Urinary bladder (tissue), 4 donors: ENCODE results near the gene GRK4. TPM values are rescaled to one million over a fixed set of nuclear protein-coding genes. Genes with fewer than 3 reads are reported as not detected.
"Not testable (repeated sequence)": the region's sequence is repeated elsewhere in the genome, so short reads cannot be mapped to it uniquely, and the experiment has no call there.

Source experiments
- DNase-seq: peaks from one replicate; pipeline ENCODE4 v3.0.0-alpha.2; 2015; ENCODE audit errors: extremely low spot score
- H3K27ac ChIP-seq: one replicate; pipeline ENCODE4 v1.5.1; 2013; ENCODE audit warnings: low read depth, mild to moderate bottlenecking, moderate library complexity
- H3K36me3 ChIP-seq: one replicate; pipeline ENCODE4 v1.6.1; 2013; ENCODE audit warnings: mild to moderate bottlenecking, moderate library complexity; ENCODE audit not compliant: insufficient read depth
- H3K4me1 ChIP-seq: one replicate; pipeline ENCODE4 v1.6.1; 2013; ENCODE audit warnings: mild to moderate bottlenecking, moderate library complexity; ENCODE audit not compliant: insufficient read depth
- H3K4me3 ChIP-seq: one replicate; pipeline ENCODE4 v1.5.1; 2013; ENCODE audit warnings: low read depth, low read length
- WGBS: extraction: QIAGEN DNeasy Blood & Tissue Kit; methylation state at CpG from one replicate; pipeline ENCODE4 v1.1.7; 2013; 5-methylcytosine and 5-hydroxymethylcytosine counted together
- polyA plus RNA-seq: library from polyadenylated mRNA; stranded (reverse); fragments of 200-250 nt; gene quantifications from one replicate; pipeline ENCODE4 v1.2.3, GENCODE V29; 2013
- total RNA-seq: library from RNA; depleted of rRNA; stranded (reverse); fragments of >200 nt; gene quantifications from one replicate; pipeline ENCODE4 v1.2.3, GENCODE V29; 2014
- donor health status: healthy with polysubstance abuse.
- donor health status: healthy.

GRK4 gene
- total RNA-seq (9.9 TPM), polyA plus RNA-seq (3.1 TPM)

GRCh38 chr4:2963175-2963965 lies at the start of gene GRK4, which contains the start of gene NOP14:
Gene GRK4, plus strand, starts transcription at chr4:2963571. Its CDS starts 500 bp downstream, at chr4:2964071.
Gene NOP14, minus strand, starts transcription at chr4:2963406. Its CDS starts 87 bp downstream, at chr4:2963319.
- DNase-seq = peak; percentile 92
- Histone ChIP-seq H3K27ac (peak within 1 kb of the TSS; percentile 79), H3K4me3 (peak within 1 kb of the TSS; percentile 89), H3K36me3 (no peaks in the 10 kb centered on the region), H3K4me1 (no peaks in the 10 kb centered on the region)
- under 1% methylated on average over 102 of the region's 105 CpGs for WGBS

- Histone ChIP-seq H3K4me3 (no peak overlapping the region), H3K4me1 (no peaks in the 10 kb centered on the region), H3K27ac (no peak overlapping the region), H3K36me3 (peaks cover 4% of the 10 kb centered on the region)
- WGBS = 86% methylated on average over 16 of the region's 16 CpGs
- no peak for DNase-seq
These were observed 48.9 kb upstream of the GRK4 start for GRCh38 chr4:2914256-2915126.

- Histone ChIP-seq H3K27ac (no peak overlapping the region), H3K36me3 (peaks cover 4% of the 10 kb centered on the region), H3K4me3 (no peak overlapping the region), H3K4me1 (no peaks in the 10 kb centered on the region)
- WGBS = 90% methylated on average over 9 of the region's 9 CpGs
- DNase-seq = no peak
These were observed 47.6 kb upstream of the GRK4 start for GRCh38 chr4:2915789-2916188.

GRCh38 chr4:2916696-2917095 lies 46.7 kb upstream of the GRK4 start:
- WGBS = 96% methylated on average over 2 of the region's 2 CpGs
- H3K27ac ChIP-seq, H3K4me1 ChIP-seq, DNase-seq, H3K4me3 ChIP-seq, H3K36me3 ChIP-seq: not testable (repeated sequence)

GRCh38 chr4:2918300-2918699 lies 45.1 kb upstream of the GRK4 start:
- not testable (repeated sequence) for H3K27ac ChIP-seq, H3K4me1 ChIP-seq, H3K36me3 ChIP-seq, DNase-seq, H3K4me3 ChIP-seq
- WGBS = 83% methylated on average over 2 of the region's 2 CpGs

GRCh38 chr4:2918714-2919113 lies 44.7 kb upstream of the GRK4 start:
- H3K4me1 ChIP-seq, DNase-seq, H3K36me3 ChIP-seq, H3K27ac ChIP-seq, H3K4me3 ChIP-seq: not testable (repeated sequence)
- WGBS = 93% methylated on average over 8 of the region's 8 CpGs

- not testable (repeated sequence) for H3K4me1 ChIP-seq, H3K27ac ChIP-seq, H3K4me3 ChIP-seq, H3K36me3 ChIP-seq, DNase-seq
- WGBS = 56% methylated on average over 7 of the region's 7 CpGs
These were observed 40.8 kb upstream of the GRK4 start for GRCh38 chr4:2922453-2923101.

GRCh38 chr4:2923141-2923551 lies 40.2 kb upstream of the GRK4 start:
- Histone ChIP-seq H3K4me3 (no peak overlapping the region), H3K27ac (no peak overlapping the region), H3K36me3 (peaks cover 4% of the 10 kb centered on the region), H3K4me1 (no peaks in the 10 kb centered on the region)
- no peak for DNase-seq
- 88% methylated on average over 10 of the region's 10 CpGs for WGBS

GRCh38 chr4:2923668-2924173 lies 39.6 kb upstream of the GRK4 start:
- Histone ChIP-seq H3K36me3 (peaks cover 4% of the 10 kb centered on the region), H3K4me3 (no peak overlapping the region), H3K27ac (no peak overlapping the region), H3K4me1 (no peaks in the 10 kb centered on the region)
- DNase-seq = no peak
- WGBS = 90% methylated on average over 16 of the region's 16 CpGs

- Histone ChIP-seq H3K4me1 (no peaks in the 10 kb centered on the region), H3K4me3 (no peak overlapping the region), H3K36me3 (peaks cover 4% of the 10 kb centered on the region), H3K27ac (no peak overlapping the region)
- DNase-seq = no peak
- 85% methylated on average over 8 of the region's 8 CpGs for WGBS
These were observed 39.1 kb upstream of the GRK4 start for GRCh38 chr4:2924286-2924685.

GRCh38 chr4:2924765-2925301 lies 38.5 kb upstream of the GRK4 start:
- Histone ChIP-seq H3K36me3 (peaks cover 4% of the 10 kb centered on the region), H3K4me3 (no peak overlapping the region), H3K4me1 (no peaks in the 10 kb centered on the region), H3K27ac (no peak overlapping the region)
- no peak for DNase-seq
- WGBS = 85% methylated on average over 7 of the region's 7 CpGs

GRCh38 chr4:2925496-2925895 lies 37.9 kb upstream of the GRK4 start:
- Histone ChIP-seq H3K36me3 (peaks cover 4% of the 10 kb centered on the region), H3K4me1 (no peaks in the 10 kb centered on the region), H3K4me3 (no peak overlapping the region), H3K27ac (no peak overlapping the region)
- no peak for DNase-seq
- WGBS = 89% methylated on average over 5 of the region's 5 CpGs
